Measurements from ENCODE around the gene PITX1.

The PITX1 gene

DNA sequence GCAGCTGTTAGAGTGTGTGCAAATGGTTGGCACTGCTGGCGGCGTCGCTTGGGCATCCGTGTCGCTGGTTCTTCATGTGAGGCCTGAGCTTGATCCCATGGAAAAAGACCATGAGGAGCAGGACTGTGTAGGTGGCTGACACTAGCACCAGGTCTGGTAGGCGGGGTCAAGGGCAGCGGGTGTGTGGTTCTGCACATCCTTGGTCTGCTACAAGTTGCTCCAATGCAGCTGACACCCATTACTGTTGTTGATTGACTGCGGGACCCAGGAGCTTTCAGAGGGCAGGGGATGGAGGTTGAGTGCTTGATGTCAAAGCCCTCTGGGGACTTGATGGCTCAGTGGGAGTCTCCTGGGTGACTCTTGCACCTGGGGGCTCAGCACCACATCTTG lies 29.0 kb upstream of the PITX1 start:
- TF ChIP-seq TAF1 (IDR thresholded peaks at IDR 0.05; ENCODE audit: low read depth, low read length) (no peak), POLR2A (IDR thresholded peaks at IDR 0.05; ENCODE audit: low read depth, low read length) (no peak), PAX5 (IDR thresholded peaks at IDR 0.05; ENCODE audit: insufficient read depth, low read length, severe bottlenecking) (no peak), POLR2AphosphoS5 (IDR thresholded peaks at IDR 0.05; ENCODE audit: low read depth, low read length) (no peak), POU2F2 (IDR thresholded peaks at IDR 0.05; ENCODE audit: low read depth, low read length) (no peak), SPI1 (IDR thresholded peaks at IDR 0.05; ENCODE audit: low read depth, low read length) (no peak)
- DNase-seq (ENCODE audit: insufficient read length, low spot score) (no peak), FAIRE-seq (no peak)

DNA sequence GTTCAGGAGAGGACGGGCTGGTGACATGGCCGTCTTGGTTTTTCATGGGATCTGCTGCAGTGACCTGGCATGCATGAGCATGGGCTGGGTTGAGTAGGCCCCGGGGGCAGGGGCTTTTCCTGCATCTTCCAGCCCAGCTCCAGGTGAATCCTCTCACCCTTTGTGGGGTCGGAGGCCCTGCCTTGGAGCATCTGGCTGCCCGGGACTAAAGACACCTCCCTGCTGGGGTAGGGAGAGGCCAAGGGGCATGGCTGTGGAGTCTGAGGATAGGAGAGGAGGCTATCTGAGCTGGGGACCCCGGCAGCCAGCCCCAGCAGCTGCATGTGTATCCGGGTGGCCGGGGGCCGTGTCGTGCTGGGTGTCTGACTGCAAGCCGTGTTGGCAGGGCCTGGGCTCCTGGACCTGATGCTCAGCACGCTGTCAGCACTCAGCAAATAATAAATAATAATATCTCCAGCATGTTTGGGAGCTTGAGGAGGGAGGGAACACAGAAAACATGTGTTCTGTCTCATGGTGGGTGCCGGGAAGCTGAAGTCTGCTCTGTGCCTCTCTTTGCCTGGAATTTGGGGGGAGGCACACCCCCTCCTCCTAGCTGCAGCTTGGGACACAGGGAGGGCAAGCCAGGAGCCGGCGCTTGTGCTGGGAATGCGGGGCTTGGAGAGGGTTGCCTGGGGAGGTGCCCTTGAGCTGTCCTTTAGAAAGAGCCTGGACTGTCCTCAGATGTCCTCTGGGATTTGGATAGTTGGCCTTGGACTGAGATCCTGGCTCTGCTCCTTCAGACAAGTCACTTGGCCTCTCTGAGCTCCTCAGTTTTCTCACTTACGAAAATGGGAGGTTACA lies 28.4 kb upstream of the PITX1 start:
- no peak for FAIRE-seq
- no peak for DNase-seq (ENCODE audit: insufficient read length, low spot score)
- TF ChIP-seq POLR2A (IDR thresholded peaks at IDR 0.05; ENCODE audit: low read depth, low read length) (no peak), SPI1 (IDR thresholded peaks at IDR 0.05; ENCODE audit: low read depth, low read length) (no peak), TAF1 (IDR thresholded peaks at IDR 0.05; ENCODE audit: low read depth, low read length) (no peak), POLR2AphosphoS5 (IDR thresholded peaks at IDR 0.05; ENCODE audit: low read depth, low read length) (no peak), POU2F2 (IDR thresholded peaks at IDR 0.05; ENCODE audit: low read depth, low read length) (no peak)

DNA sequence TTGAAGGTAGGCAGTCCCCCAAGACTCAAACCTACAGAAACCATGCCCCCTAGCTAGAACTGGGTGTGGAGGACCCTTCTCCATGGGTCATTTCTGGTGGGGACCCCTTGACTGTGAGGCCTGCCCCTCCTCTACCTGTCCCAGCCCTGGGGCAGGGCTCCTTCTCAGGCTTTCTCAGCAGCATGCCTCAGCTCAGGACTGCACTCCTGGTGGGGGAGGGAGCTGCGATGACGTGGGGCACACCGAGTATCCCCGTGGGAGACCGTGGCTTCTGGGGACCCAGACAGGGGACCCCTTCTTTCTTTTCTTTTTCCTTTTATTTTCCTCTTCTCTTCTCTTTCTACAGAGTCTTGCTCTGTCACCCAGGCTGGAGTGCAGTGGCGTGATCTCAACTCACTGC lies 27.0 kb upstream of the PITX1 start:
- FAIRE-seq, result no peak
- no peak for TF ChIP-seq TAF1 (IDR thresholded peaks at IDR 0.05; ENCODE audit: low read depth, low read length)

DNA sequence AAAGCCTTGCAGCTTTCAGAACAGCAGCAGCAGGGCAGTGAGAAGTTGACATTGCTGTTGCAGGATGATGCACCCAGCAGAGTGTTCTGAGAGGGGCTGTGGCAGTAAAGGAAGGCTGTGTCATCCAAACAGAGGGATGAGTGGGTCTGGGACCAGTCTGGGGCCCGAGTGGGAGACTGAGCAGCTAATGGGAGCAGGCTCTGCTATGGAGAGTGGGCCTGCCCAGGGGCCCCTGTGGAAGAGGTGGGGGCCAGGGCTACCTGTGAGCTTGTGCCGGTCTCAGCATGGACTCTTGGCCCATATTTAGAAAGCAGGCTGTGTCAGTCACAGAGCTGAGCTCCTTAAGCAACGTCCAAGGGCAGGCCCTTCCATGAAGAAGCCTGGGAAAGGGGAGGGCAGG lies 26.0 kb upstream of the PITX1 start:
- FAIRE-seq (no peak), DNase-seq (ENCODE audit: insufficient read length, low spot score) (no peak)
- TF ChIP-seq PAX5 (IDR thresholded peaks at IDR 0.05; ENCODE audit: insufficient read depth, low read length, severe bottlenecking) (no peak), SPI1 (IDR thresholded peaks at IDR 0.05; ENCODE audit: low read depth, low read length) (no peak), POLR2AphosphoS5 (IDR thresholded peaks at IDR 0.05; ENCODE audit: low read depth, low read length) (no peak), TAF1 (IDR thresholded peaks at IDR 0.05; ENCODE audit: low read depth, low read length) (no peak), POU2F2 (IDR thresholded peaks at IDR 0.05; ENCODE audit: low read depth, low read length) (no peak), POLR2A (IDR thresholded peaks at IDR 0.05; ENCODE audit: low read depth, low read length) (no peak)

More for the DNA sequence above, 27.0 kb upstream of the PITX1 start:
- no peak for DNase-seq (ENCODE audit: insufficient read length, low spot score)

DNA sequence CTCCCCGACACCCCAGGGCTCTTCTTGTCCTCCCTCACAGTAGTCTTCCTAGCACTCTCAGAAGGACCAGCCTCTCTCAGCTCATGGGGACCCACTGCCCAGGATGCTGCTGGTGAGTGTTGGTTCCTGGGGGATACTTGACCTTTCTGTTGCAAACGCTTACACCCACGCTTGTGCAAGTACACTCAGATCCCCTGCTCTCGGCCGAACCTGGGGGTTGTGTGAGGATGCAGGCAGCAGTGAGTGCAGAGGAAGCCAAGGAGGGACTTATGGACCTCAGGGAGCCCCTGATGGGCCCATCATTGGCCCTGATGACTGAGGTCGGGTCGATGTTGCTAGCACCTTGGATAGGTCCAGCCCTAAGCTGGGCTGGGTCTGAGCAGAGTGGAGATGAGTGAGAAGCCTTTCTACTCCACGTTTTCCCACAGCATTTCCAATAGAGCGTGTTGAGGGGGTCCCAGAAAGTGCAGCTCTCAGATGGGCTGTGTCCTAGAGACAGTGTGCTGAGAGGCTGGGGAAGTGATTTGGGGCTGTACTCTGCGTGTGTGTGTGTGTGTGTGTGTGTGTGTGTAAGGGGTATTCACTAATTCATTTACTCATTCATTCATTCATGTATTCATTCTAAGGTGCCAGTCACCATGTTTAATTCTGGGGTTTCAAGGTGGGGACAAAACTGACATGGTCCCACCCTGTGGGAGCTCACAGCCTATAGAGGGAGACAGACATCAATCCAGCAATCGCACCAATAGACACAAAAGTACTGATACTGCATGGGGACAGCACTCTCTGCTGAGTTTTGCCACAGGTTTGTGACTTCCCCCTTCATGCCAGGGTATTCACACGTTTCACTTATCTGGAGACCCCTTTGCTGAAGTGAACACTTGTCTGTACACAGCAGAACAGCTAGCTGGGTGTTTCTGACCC lies 25.2 kb upstream of the PITX1 start:
- TF ChIP-seq POLR2A (IDR thresholded peaks at IDR 0.05; ENCODE audit: low read depth, low read length), result no peak
- TF ChIP-seq TAF1 (IDR thresholded peaks at IDR 0.05; ENCODE audit: low read depth, low read length), result no peak
- TF ChIP-seq POLR2AphosphoS5 (IDR thresholded peaks at IDR 0.05; ENCODE audit: low read depth, low read length), result no peak
- no peak for TF ChIP-seq POU2F2 (IDR thresholded peaks at IDR 0.05; ENCODE audit: low read depth, low read length)
- no peak for TF ChIP-seq PAX5 (IDR thresholded peaks at IDR 0.05; ENCODE audit: insufficient read depth, low read length, severe bottlenecking)
- no peak for TF ChIP-seq SPI1 (IDR thresholded peaks at IDR 0.05; ENCODE audit: low read depth, low read length)
- DNase-seq (ENCODE audit: insufficient read length, low spot score) (no peak), FAIRE-seq (no peak)

DNA sequence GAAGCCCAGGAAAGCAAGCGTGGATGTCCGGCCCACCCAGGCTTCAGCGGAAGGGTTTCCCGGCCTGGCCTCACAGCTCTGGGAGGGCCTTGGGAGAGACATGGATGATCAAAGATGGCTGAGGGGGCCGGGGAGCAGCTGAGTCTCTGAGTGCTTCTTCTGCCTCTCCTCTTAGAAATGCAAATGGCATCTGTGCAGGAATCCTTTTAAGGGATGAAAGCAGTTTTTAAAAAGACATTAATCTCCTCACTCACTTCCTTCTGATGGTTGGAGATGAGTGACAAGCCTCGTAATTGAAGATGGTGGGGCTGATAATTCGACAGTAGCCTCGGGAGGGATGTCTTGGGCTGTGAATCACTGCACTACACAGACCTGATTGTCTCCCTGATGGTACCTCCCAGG lies 24.3 kb upstream of the PITX1 start:
- TF ChIP-seq TAF1 (IDR thresholded peaks at IDR 0.05; ENCODE audit: low read depth, low read length) (no peak), PAX5 (IDR thresholded peaks at IDR 0.05; ENCODE audit: insufficient read depth, low read length, severe bottlenecking) (no peak), POLR2AphosphoS5 (IDR thresholded peaks at IDR 0.05; ENCODE audit: low read depth, low read length) (no peak), POLR2A (IDR thresholded peaks at IDR 0.05; ENCODE audit: low read depth, low read length) (no peak), SPI1 (IDR thresholded peaks at IDR 0.05; ENCODE audit: low read depth, low read length) (no peak), POU2F2 (IDR thresholded peaks at IDR 0.05; ENCODE audit: low read depth, low read length) (no peak)
- FAIRE-seq (no peak), DNase-seq (ENCODE audit: insufficient read length, low spot score) (no peak)

DNA sequence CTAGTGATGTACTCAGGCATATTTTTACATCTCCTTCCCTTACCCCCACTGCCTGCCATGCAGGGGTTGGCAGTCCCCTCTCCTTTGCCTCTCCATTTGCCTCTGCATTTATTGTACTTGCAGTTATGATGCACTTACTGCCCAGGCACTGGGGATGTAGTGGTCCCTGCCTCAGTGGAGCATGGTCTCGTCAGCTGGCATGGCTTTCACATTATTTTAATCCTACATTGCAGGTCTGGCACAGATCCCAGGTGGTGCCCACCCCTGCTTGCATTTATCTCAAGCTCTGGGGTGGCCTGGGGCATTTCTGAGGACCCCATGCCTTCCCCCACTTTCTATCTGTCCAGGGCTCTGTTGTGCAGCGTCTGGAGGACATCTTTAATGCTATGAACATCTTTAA lies 23.2 kb upstream of the PITX1 start:
- DNase-seq (ENCODE audit: insufficient read length, low spot score), result no peak
- TF ChIP-seq SPI1 (IDR thresholded peaks at IDR 0.05; ENCODE audit: low read depth, low read length) (no peak), PAX5 (IDR thresholded peaks at IDR 0.05; ENCODE audit: insufficient read depth, low read length, severe bottlenecking) (no peak), POU2F2 (IDR thresholded peaks at IDR 0.05; ENCODE audit: low read depth, low read length) (no peak), POLR2AphosphoS5 (IDR thresholded peaks at IDR 0.05; ENCODE audit: low read depth, low read length) (no peak), TAF1 (IDR thresholded peaks at IDR 0.05; ENCODE audit: low read depth, low read length) (no peak), POLR2A (IDR thresholded peaks at IDR 0.05; ENCODE audit: low read depth, low read length) (no peak)
- no peak for FAIRE-seq

DNA sequence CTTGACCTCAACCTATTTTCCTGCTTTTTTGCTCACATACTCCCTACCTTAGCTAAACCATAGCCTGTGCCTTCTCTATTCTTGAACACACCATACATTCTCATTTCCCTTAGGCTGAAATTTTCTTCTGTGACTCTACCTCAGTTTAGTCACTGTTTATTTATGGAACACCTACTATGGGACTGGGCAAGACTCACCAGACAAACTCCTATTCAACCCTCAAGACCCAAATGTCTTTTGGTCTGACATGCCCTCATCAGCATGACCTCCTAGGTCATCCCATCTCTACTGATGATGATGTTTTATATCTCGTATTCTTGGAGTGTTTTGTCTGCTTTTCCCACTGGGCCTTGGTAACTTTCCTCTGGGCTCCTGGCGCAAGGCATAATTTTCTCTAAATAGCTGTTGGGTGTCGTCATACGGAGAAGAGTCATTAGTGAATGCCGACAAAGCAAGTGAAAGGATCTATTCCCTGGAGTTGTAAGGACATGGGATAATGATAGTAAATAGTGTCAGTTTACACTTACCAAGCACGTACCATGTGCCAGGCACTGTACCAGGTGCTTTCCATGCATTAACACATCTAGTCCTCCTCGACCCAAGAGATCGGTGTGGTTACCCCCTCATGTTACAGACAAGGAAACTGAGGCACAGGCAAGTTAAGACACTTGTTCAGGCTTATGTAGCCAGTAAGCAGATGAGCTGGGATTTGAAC lies 22.4 kb upstream of the PITX1 start:
- no peak for FAIRE-seq
- no peak for TF ChIP-seq POLR2A (IDR thresholded peaks at IDR 0.05; ENCODE audit: low read depth, low read length)
- TF ChIP-seq PAX5 (IDR thresholded peaks at IDR 0.05; ENCODE audit: insufficient read depth, low read length, severe bottlenecking), result no peak
- TF ChIP-seq SPI1 (IDR thresholded peaks at IDR 0.05; ENCODE audit: low read depth, low read length), result no peak
- TF ChIP-seq TAF1 (IDR thresholded peaks at IDR 0.05; ENCODE audit: low read depth, low read length), result no peak
- no peak for TF ChIP-seq POU2F2 (IDR thresholded peaks at IDR 0.05; ENCODE audit: low read depth, low read length)
- TF ChIP-seq POLR2AphosphoS5 (IDR thresholded peaks at IDR 0.05; ENCODE audit: low read depth, low read length), result no peak

DNA sequence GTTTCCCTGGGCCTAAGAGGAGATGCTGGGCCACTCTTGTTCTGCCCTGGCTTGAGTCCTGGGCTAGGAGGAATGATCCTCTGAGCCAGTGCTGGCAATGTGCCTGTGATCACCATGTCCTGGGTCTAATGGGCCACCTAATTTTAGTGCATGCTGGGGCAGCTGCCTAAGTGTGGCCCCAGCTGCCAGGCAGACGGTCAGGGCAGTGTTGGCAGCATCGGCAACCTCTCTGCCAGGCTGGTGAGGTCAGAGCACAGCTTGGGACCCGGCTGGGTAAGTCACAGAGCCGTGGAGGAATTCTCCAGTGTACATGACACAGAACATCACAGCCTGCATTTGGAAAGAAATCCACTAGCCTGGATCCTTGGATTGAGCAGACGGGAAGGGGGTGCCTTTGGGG lies 21.4 kb upstream of the PITX1 start:
- TF ChIP-seq POLR2A (IDR thresholded peaks at IDR 0.05; ENCODE audit: low read depth, low read length) (no peak), TAF1 (IDR thresholded peaks at IDR 0.05; ENCODE audit: low read depth, low read length) (no peak), POLR2AphosphoS5 (IDR thresholded peaks at IDR 0.05; ENCODE audit: low read depth, low read length) (no peak), SPI1 (IDR thresholded peaks at IDR 0.05; ENCODE audit: low read depth, low read length) (no peak), PAX5 (IDR thresholded peaks at IDR 0.05; ENCODE audit: insufficient read depth, low read length, severe bottlenecking) (no peak), POU2F2 (IDR thresholded peaks at IDR 0.05; ENCODE audit: low read depth, low read length) (no peak)
- DNase-seq (ENCODE audit: insufficient read length, low spot score) (no peak), FAIRE-seq (no peak)

More for the DNA sequence above, 22.4 kb upstream of the PITX1 start:
- DNase-seq (ENCODE audit: insufficient read length, low spot score), result no peak

Measured in GM12891 (cell line).